Uterus (tissue), 4 donors: Measurements from ENCODE around the gene GLIPR1L2. TPM values are rescaled to one million over a fixed set of nuclear protein-coding genes. Genes with fewer than 3 reads are reported as not detected.
"Not testable (repeated sequence)": the region's sequence is repeated elsewhere in the genome, so short reads cannot be mapped to it uniquely, and the experiment has no call there.

Source experiments
- DNase-seq, 2 donors: peaks; one replicate each; pipeline ENCODE4 v3.0.0-alpha.2; 2019 to 2020
- H3K27ac ChIP-seq, 2 donors: fragments of 200-600 bp; sonication (generic); 1 replicate in 1 of 2; 2 replicates in 1 of 2; pipeline ENCODE4 v1.5.1; 2016 to 2018
- H3K27me3 ChIP-seq, 2 donors: fragments of 200-600 bp; sonication (generic); one replicate each; pipeline ENCODE4 v1.5.1; 2018 to 2019; ENCODE audit warnings: control low read depth in 1 of 2
- H3K36me3 ChIP-seq, 2 donors: fragments of 200-600 bp; sonication (generic); one replicate each; pipeline ENCODE4 v1.5.1; 2019; ENCODE audit warnings: control low read depth in 1 of 2
- H3K4me1 ChIP-seq, 2 donors: fragments of 200-600 bp; sonication (generic); one replicate each; pipeline ENCODE4 v1.5.1; 2018 to 2019; ENCODE audit warnings: control low read depth in 1 of 2
- H3K4me3 ChIP-seq, 2 donors: fragments of 200-600 bp; sonication (generic); 1 replicate in 1 of 2; 2 replicates in 1 of 2; pipeline ENCODE4 v1.5.1; 2018 to 2019; ENCODE audit warnings: mild to moderate bottlenecking in 1 of 2
- H3K9me3 ChIP-seq, 2 donors: fragments of 200-600 bp; sonication (generic); one replicate each; pipeline ENCODE4 v1.5.1; 2019; ENCODE audit warnings: control low read depth in 1 of 2
- POLR2A ChIP-seq, 2 donors: fragments of 450-650 bp; IDR thresholded peaks; one replicate each; pipeline ENCODE4 v1.6.1; 2016; ENCODE audit warnings: antibody characterized with exemption in 2 of 2, mild to moderate bottlenecking in 1 of 2, moderate library complexity in 1 of 2
- intact Hi-C: fragments of 100-400 bp; cut with DNase I; formaldehyde crosslinking; loops from one replicate; pipeline ENCODE4 v1.15.1; 2023; ENCODE audit warnings: low total_unique reads
- total RNA-seq, 4 donors: library from RNA; depleted of rRNA in 3 of 4; stranded (reverse); fragments of >200 nt in 3 of 4; gene quantifications; one replicate each; pipeline versions ENCODE4 v1.1.0 to v1.2.4, GENCODE V29; 2014 to 2023
- TF ChIP-seq, protein P1 (sequence below), 4 experiments: fragments of 200-600 bp in 2 of 4; fragments of 450-650 bp in 2 of 4; sonication (generic) in 2 of 4; IDR thresholded peaks; one replicate each; pipeline ENCODE4 v1.5.1; 2016 to 2019; ENCODE audit warnings: antibody characterized with exemption in 4 of 4, mild to moderate bottlenecking in 2 of 4, moderate library complexity in 1 of 4
- donor health status: DM: yes; HTN: yes; CAD: no.

GLIPR1L2 gene
- total RNA-seq: 1 to 10 TPM in 2 of 4 donors, not detected in 2; 2.9 to 4.6 TPM

DNA sequence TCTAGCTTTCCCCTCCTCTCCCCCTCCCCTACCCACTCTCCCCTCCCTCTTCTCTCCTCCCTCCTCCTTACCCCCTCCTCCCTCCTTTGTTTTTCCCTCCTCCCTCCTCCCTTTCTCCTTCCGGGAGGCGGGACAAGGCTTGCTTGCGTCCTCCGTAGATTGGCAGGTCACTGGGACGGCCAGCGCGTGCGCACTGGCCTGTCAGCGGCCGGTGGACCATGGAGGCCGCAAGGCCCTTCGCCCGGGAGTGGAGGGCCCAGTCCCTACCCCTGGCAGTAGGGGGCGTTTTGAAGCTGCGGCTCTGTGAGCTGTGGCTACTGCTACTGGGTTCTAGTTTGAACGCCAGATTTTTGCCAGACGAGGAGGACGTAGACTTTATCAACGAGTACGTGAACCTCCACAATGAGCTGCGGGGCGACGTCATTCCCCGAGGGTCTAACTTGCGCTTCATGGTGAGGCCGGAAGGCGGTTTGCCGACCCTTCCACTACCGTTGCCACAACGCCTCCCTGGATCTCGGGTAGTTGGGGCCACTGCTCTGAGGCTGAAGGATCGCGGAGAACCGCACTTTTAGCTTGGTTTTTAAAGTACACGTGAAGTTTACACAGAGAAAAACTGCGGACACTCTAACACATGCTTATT lies at the start of gene GLIPR1L2:
TSS of gene GLIPR1L2 (plus strand) at position 191 of the 640 bp plus-strand sequence. CDS start at position 219, 28 bp downstream.
- H3K27me3 ChIP-seq: no peaks in the 10 kb centered on the region
- no peaks in the 10 kb centered on the region for H3K36me3 ChIP-seq
- peaks cover 9 to 11% of the 10 kb centered on the region in 2 donors for H3K4me1 ChIP-seq
- intact Hi-C loops: no loop called here
- DNase-seq: peak; percentile 95 to 96
- peak within 1 kb of the TSS; percentile 92 for H3K27ac ChIP-seq
- H3K4me3 ChIP-seq: peak within 1 kb of the TSS; percentile 48 to 51
- no peaks in the 10 kb centered on the region for H3K9me3 ChIP-seq
- TF ChIP-seq POLR2A (IDR thresholded peaks at IDR 0.05): peak; percentile 83 to 89
- TF ChIP-seq, protein P1, sequence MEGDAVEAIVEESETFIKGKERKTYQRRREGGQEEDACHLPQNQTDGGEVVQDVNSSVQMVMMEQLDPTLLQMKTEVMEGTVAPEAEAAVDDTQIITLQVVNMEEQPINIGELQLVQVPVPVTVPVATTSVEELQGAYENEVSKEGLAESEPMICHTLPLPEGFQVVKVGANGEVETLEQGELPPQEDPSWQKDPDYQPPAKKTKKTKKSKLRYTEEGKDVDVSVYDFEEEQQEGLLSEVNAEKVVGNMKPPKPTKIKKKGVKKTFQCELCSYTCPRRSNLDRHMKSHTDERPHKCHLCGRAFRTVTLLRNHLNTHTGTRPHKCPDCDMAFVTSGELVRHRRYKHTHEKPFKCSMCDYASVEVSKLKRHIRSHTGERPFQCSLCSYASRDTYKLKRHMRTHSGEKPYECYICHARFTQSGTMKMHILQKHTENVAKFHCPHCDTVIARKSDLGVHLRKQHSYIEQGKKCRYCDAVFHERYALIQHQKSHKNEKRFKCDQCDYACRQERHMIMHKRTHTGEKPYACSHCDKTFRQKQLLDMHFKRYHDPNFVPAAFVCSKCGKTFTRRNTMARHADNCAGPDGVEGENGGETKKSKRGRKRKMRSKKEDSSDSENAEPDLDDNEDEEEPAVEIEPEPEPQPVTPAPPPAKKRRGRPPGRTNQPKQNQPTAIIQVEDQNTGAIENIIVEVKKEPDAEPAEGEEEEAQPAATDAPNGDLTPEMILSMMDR (IDR thresholded peaks at IDR 0.05): peak; percentile 79 to 82 (median 80)

DNA sequence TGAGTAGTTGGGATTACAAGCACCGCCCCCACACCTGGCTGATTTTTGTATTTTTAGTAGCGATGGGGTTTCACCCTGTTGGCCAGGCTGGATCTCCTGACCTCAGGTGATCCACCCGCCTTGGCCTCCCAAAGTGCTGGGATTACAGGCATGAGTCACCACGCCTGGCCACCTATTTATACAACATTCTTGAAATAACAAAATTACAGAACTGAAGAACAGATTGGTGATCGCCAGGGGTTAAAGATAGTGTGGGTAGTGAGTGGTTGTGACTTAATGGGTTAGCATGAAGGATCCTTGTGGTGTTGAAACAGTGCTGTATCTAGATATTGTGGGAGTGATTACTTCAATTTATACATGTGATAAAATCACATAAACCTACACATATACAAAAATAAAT lies 49.0 kb upstream of the GLIPR1L2 start:
- TF ChIP-seq POLR2A (IDR thresholded peaks at IDR 0.05): no peak
- TF ChIP-seq, protein P1 (IDR thresholded peaks at IDR 0.05): no peak
- intact Hi-C loops: no loop called here

DNA sequence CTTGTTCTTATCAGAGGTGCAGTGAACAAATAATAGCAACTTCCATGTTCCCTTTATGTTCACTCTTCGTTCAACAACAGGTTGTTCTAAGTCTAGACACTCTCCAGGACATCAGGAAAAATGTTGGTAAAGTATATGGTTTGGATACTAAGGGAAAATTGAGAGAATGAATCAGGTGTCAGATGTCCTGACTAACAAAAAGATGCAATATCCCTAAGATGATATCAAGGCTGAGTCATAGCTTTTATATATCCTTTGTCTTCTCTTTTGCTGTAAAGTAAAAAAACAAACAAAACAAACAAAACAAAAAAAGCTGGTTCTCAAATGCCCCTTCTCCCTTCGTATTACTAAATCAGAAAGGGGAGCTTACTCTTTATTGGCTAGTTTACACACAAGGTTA lies 45.4 kb upstream of the GLIPR1L2 start:
- intact Hi-C loops: no loop called here
- Histone ChIP-seq H3K36me3 (no peaks in the 10 kb centered on the region), H3K27ac (no peak overlapping the region), H3K27me3 (no peaks in the 10 kb centered on the region), H3K9me3 (no peaks in the 10 kb centered on the region), H3K4me1 (no peaks in the 10 kb centered on the region), H3K4me3 (no peak overlapping the region)
- TF ChIP-seq, protein P1 (IDR thresholded peaks at IDR 0.05): no peak
- no peak for TF ChIP-seq POLR2A (IDR thresholded peaks at IDR 0.05)
- no peak for DNase-seq

More for the DNA sequence above, 49.0 kb upstream of the GLIPR1L2 start:
- no peaks in the 10 kb centered on the region for H3K36me3 ChIP-seq
- no peaks in the 10 kb centered on the region for H3K4me1 ChIP-seq
- no peaks in the 10 kb centered on the region for H3K9me3 ChIP-seq
- no peak overlapping the region for H3K4me3 ChIP-seq
- no peaks in the 10 kb centered on the region for H3K27me3 ChIP-seq
- DNase-seq: no peak
- H3K27ac ChIP-seq: no peak overlapping the region

DNA sequence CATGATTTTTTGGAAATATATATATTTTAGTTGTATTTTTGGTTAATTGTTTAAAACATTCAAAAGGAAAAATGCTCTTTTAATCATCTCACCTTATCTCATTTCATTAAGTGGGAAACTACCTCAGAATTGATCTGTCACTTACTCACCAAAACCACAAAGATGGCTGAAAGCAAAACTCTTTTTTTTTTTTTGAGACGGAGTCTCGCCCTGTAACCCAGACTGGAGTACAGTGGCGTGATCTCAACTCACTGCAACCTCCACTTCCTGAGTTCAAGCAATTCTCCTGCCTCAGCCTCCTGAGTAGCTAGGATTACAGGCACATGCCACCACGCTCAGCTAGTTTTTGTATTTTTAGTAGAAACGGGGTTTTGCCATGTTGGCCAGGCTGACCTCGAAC lies 44.7 kb upstream of the GLIPR1L2 start:
- H3K4me1 ChIP-seq, H3K9me3 ChIP-seq, intact Hi-C loops, H3K27ac ChIP-seq, DNase-seq, H3K4me3 ChIP-seq, H3K27me3 ChIP-seq, H3K36me3 ChIP-seq: not testable (repeated sequence)

DNA sequence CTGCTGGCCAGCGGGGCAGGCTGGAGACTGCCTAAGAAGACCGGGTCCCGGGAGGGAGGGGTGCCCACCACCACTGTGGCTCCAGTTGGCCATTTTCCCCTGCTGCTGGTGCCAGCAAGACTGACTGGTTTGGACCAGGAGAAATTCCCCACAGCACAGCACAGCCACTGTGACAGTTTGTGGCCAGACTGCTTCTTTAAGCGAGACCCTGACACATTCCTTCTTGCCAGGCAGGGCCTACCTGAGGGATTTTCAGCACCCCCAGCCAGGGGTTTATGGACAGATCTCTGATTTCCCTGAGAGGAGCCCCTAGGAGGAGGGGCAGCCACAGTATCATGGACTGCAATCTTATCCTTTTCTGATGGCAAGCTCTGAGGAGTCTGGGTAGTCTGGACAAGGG lies 40.9 kb upstream of the GLIPR1L2 start:
- H3K36me3 ChIP-seq: no peaks in the 10 kb centered on the region
- no peaks in the 10 kb centered on the region for H3K4me1 ChIP-seq
- TF ChIP-seq, protein P1 (IDR thresholded peaks at IDR 0.05): no peak
- no peak for TF ChIP-seq POLR2A (IDR thresholded peaks at IDR 0.05)
- H3K27ac ChIP-seq: no peak overlapping the region
- no peak overlapping the region for H3K4me3 ChIP-seq
- no peaks in the 10 kb centered on the region for H3K27me3 ChIP-seq
- intact Hi-C loops: no loop called here
- no peak for DNase-seq
- H3K9me3 ChIP-seq: no peaks in the 10 kb centered on the region
